GM21423 (cell line): Measurements from ENCODE around the gene PHOX2B.

Experiments
- ATAC-seq: cut with Tn5 transposase; IDR thresholded peaks from one replicate; pipeline ENCODE4 v1.9.1; 2021; ENCODE audit warnings: mild to moderate bottlenecking, moderate library complexity; ENCODE audit not compliant: unreplicated experiment

PHOX2B gene

DNA sequence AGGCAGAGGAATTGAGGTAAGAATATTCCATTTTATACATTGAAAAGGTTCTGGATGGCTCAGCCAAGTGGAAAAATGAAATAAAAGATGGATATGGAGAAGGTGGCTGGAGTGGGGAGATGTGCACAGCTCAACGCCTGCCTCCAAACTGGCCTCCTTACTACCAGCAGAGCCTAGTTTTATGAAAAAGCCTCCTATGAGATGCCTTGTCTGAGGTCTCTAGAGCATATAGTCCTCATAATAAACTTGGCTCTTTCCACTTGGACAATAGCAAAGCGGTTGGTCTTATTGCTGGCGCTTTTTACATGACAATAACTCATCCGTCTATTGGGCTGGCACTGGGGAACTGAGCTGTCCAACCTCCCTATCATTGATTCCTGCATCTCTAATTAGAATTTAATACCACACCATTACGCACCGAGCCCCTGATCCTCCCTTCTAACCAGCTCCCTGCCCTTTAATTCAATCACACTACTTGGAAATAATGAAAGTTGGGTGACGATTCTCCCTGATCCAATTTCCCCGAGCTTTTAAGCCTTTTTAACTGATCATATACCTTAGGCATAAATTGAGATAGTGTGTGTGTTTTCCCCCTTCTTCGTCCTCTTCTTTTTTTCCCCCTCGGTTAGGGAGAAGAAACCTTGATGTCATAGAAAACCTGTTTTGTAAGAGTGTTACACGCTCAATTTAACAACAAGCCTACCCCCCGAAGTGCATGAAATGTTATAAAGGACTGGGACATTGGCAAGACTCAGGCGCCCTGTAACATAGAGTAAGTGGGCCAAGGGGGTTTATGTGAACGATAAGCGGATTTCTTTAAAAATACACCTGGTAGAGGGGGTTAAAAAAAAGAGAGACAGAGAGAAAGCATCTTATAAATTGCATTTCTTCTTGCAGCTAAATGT is at the start of gene PHOX2B:
PHOX2B (minus strand) TSS at position 155 of the 905 bp plus-strand sequence; CDS start at position 40, 115 bp downstream.
- ATAC-seq: no peak

DNA sequence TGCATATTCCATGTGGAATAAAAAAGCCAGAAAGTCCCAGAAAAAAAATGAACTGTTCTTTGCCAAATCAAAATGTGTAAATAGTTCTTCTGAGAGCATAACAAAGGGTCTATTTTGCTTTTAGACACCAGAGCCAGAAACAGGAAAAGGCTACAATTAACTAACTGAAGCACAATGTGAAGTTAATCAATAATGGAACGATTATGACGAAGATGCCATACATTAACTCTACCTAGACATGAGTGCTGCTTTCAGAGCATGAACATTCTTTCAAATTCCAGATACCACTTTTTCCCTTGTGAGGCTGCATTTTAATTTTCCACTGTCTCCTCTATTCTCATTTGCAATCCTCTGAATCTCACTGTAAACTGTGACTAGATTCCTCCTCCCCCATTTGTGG is 48.7 kb upstream of the PHOX2B start:
- ATAC-seq: no peak

GRCh38 chr4:41796545-41797210 is 48.2 kb upstream of the PHOX2B start:
- no peak for ATAC-seq

DNA sequence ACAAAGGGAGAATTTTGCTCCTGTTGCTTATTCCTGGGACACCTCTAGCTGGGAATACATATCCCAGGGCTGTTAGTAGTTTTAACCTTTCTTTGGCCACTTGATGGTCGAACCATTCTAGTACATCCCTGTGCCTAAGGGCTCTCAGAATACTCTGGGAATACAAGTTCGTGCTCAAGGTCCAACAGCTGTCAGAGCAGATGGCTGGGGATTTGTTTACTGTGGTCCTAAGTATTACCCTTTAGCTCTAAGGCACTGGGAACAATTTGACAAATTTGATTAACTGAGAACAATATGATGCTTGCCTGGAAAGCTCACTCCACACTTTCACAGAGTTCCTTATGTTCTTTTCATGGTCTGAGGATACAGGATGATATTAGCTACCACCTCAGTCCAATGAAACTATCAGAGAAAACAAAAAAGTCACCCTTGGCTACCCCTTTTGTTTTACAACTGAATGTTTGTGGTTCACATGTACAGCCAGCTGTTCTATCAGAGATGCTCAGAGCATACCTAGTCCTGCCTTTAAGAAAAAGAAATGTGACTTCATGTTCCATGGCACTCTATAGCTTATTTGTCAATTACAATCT is 47.4 kb upstream of the PHOX2B start:
- no peak for ATAC-seq

- no peak for ATAC-seq
Measured at GRCh38 chr4:41792166-41792565, 43.6 kb upstream of the PHOX2B start.

GRCh38 chr4:41791557-41791956 is 43.0 kb upstream of the PHOX2B start:
- no peak for ATAC-seq

GRCh38 chr4:41787931-41788330 is 39.4 kb upstream of the PHOX2B start:
- no peak for ATAC-seq

DNA sequence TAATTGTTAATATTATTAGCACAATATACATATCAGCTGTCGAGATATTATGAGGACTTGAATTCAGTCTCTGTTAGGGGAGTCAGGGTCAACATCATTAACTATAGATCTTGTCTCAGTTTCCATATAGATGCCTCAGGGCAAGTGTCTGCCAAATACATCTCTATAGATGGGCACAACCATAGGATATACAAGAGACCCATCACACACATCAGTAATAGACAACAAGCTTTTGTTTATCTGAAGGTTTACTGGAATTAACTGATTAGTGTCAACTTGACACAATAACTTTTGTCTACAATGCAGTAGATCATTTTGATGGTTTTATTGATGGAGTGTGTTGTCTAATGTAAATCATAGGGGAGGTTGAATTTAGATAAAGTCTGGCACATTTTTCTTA is 37.1 kb upstream of the PHOX2B start:
- ATAC-seq: no peak

GRCh38 chr4:41784191-41784979 is 35.9 kb upstream of the PHOX2B start:
- no peak for ATAC-seq

DNA sequence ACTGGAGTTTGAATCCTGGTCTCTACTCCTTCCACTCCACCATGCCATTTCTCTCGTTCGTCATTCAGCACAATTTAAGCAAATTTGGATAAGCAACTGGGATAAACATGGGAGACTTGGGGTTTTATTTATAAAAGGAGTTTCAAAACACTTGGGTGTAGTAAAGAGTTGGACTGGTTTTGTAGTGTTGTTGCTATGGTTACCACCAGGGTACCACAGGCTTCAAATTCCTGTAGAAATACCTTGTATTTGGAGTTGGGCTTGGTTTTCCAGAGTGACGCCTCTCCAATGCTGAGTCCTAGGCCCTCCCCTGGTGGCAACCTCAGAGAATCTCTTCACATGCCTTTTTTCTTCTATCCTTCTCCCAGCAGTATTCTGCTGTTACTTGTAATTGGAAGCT is 27.9 kb upstream of the PHOX2B start:
- ATAC-seq: no peak

DNA sequence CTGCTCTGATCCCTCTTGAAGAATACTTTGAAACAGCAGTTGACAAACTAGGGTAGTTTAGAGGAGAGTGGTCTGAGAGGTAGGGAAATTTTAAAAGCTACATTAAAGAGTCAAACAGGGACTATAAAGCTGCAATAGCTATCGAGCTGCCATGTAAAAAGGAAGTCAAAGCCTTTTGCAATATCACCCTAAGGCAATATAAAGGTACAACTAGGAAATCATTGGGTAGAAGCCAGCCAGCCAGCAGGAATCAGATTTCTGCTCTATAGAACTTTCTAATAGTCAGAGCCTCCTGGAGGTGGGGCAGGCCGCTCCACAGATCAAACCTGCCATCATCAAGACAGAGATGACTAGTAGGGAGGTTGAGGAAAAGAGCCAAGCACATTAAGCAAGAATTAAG is 15.2 kb upstream of the PHOX2B start:
- no peak for ATAC-seq

- ATAC-seq: no peak
Measured at GRCh38 chr4:41758884-41759283, 10.4 kb upstream of the PHOX2B start.

- no peak for ATAC-seq
Measured at GRCh38 chr4:41757521-41758156, 9.1 kb upstream of the PHOX2B start.

GRCh38 chr4:41753942-41754341 is 5.4 kb upstream of the PHOX2B start:
- no peak for ATAC-seq

DNA sequence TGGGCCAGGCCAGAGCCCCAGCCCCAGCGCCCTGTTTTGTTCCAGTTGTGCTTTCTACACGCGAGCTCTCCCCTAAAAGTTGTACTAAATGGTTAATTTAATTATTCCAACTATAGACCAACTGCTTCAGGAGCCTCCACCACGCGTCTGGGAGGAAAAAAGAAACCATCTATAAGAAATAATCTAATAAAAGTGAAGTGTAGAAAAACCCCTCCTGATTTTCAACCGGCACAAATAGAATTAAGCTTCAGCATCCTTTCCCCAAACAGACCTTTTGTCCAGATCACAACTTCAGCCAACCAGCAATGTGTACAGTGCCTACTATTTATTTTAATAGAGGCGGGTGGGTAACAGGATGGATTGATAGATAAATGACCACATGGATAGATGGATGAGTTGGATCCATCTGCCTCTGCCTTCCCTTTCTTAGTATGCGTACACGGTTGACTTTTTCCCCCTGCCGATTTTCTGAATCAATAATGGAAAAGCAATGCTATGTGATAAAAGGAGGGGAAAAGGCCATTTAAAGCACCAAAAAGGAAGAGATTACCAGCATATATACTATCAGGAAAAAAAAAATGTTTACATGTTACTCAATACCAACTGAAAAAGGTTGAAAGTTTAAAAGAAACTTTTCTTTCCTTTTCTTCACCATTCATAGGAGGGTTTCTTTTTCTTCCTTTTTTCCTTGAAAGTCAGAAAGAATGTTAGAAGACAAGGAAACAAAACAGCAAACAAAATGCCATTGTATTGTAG is 3.7 kb upstream of the PHOX2B start:
- ATAC-seq: no peak

GRCh38 chr4:41751449-41752061 is 3.0 kb upstream of the PHOX2B start:
- no peak for ATAC-seq

DNA sequence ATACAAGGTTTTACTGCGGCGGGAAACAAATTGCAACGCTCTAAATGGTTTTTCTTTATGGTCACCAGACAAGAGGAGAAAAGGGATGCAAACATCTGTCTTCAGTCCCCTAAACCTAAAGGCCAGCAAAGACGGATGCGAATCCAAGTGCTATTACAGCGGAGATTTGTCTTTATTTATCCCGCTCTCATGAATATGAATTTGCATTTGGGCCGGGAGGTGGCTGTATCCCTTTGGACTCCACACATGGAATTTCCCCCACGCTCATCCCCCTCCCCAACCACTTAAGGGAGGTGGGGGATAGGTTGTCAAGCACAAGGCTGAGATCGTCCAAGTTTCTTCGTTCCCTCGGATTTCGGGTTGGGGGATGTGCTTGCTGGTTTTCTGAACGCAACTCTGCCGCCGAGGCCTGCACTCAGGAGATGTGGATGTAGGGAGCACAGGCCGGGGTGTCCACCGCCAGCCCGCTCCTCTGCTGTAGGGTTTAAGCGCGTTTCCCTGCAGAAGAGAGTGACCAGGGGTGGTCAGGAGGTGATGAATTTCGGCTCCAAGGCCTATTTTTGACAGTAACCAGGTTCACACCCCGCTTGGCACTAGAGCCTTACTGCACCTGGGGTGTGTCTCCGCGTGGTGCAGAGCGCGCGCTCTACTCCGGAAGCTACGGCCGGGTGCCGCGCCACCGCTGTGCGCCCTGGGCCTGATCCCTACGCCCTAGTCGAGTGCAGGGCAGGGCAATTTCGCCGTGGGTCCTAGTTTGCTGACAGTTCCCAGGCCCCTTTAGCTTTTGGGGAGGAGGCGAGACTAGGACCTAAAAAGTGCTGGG is 2.3 kb upstream of the PHOX2B start:
- no peak for ATAC-seq

DNA sequence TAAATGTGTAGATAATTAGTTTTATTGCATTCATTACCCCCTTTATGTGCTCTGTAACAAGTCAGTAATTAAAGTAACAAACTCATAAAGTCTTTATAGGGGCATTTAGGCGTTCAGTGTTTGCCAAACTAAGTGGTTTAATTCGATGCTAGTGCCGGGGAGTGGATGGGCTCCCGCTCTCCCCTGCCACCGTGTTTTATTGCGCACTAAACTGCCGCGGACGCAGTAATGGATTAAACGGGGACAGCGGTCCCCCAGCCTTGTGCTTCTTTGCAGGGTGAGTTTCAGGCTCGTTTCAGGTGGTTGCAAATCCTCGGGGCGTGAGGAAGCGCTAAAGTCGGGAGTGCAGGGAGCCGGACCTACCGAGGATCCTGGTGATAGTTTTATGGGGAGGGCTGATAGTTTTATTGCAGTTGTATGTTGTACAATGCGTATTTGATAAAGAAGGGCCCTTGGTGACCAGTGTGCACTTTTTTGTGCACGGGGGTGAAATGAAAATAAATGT is 1.6 kb upstream of the PHOX2B start:
- ATAC-seq: no peak
